Erythroblast (primary cell): Measurements from ENCODE around the gene CDC25B.

Source experiments
- GATA1 ChIP-seq: IDR thresholded peaks from 2 replicates; pipeline ENCODE4 v1.6.1; 2011; ENCODE audit warnings: low read depth, mild to moderate bottlenecking, control low read depth, low read length, moderate library complexity
- POLR2A ChIP-seq: IDR thresholded peaks from 2 replicates; pipeline ENCODE4 v1.6.1; 2011; ENCODE audit warnings: mild to moderate bottlenecking, low read length

GRCh38 chr20:3786665-3787323 is 9.3 kb upstream of the CDC25B start, which contains the start of gene CENPB:
- TF ChIP-seq POLR2A (no peak), GATA1 (no peak)
